ENCODE measurements around the gene PSME3IP1. TPM values are rescaled to one million over a fixed set of nuclear protein-coding genes. Genes with fewer than 3 reads are reported as not detected.

Gene PSME3IP1
- total and polyA plus RNA-seq, 2 donors from 2014 or later = 79.1 to 84.6 TPM

DNA sequence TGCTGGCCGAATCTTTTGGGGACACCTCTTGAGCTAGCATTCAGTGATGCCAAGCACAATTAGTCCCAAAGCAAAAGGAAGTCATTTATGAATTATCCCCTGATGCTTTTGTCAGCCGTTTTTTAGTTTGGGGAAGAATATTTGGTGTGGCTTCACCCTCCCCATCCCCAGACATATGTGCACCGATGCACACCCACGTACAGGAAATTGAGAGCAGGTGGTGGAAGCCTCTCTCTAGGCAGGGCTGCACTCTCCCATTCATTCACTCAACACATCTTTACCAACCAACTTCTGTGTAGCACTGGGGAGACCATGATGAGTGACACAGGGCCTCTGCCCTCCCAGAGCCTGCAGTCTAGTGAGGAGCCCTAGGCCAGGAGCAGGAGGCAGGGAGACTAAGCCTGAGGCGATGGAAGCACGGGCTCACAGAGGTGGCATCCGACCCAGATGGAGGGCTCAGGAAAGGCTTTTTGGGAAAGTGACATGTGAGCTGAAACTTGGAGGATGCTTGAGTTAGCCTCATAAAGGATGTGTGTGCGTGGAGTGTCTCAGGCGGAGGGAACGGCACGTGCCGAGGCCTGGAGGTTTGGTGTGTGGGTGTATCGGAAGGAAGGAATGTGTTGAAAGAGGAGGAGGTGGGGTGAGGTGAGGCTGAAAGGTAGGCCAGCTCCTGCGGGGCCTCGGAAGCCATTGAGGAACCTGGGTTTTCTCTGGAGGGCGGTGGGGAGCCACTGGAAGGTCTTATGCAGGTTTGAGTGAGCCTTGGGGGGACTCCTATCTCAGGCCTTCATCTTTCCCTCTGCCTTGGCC lies 43.8 kb downstream of the PSME3IP1 start:
- FAIRE-seq (no peak), DNase-seq (peak in 1 of 5 donors; percentile 33)
- H3K36me3 ChIP-seq (ENCODE audit: control insufficient read depth in 2 of 3, insufficient read depth in 3 of 3, low read length in 3 of 3) = no peaks in the 10 kb centered on the region
- H3K4me1 ChIP-seq (ENCODE audit: control insufficient read depth in 2 of 3, insufficient read depth in 2 of 3, low read depth in 1 of 3, low read length in 3 of 3) = peaks cover 0 to 36% (median 11%) of the 10 kb centered on the region in 3 donors
- H3K9ac ChIP-seq (ENCODE audit: low read length in 3 of 3) = no peak overlapping the region
- TF ChIP-seq CTCF (IDR thresholded peaks at IDR 0.05; ENCODE audit: borderline replicate concordance, extremely low read depth, insufficient read depth) = no peak
- no peak overlapping the region for H3K4me3 ChIP-seq (ENCODE audit: low read length in 3 of 3)
- no peaks in the 10 kb centered on the region for H3K27me3 ChIP-seq (ENCODE audit: control insufficient read depth, insufficient read depth, low read length)
- no peak overlapping the region for H3K27ac ChIP-seq (ENCODE audit: low read depth in 2 of 2, low read length in 2 of 2)
- no peaks in the 10 kb centered on the region for H3K9me3 ChIP-seq (ENCODE audit: control insufficient read depth in 2 of 3, insufficient read depth in 1 of 3, low read length in 3 of 3)
- intact Hi-C loops (cut with DNase I) = no loop called here

GRCh38 chr16:57140931-57141668 lies 44.7 kb downstream of the PSME3IP1 start:
- intact Hi-C loops (cut with DNase I) = no loop called here
- no peak for TF ChIP-seq CTCF (IDR thresholded peaks at IDR 0.05; ENCODE audit: borderline replicate concordance, extremely low read depth, insufficient read depth)
- Histone ChIP-seq H3K9me3 (ENCODE audit: control insufficient read depth in 2 of 3, insufficient read depth in 1 of 3, low read length in 3 of 3) (no peaks in the 10 kb centered on the region), H3K27me3 (ENCODE audit: control insufficient read depth, insufficient read depth, low read length) (no peaks in the 10 kb centered on the region), H3K4me1 (ENCODE audit: control insufficient read depth in 2 of 3, insufficient read depth in 2 of 3, low read depth in 1 of 3, low read length in 3 of 3) (peaks cover 0 to 27% (median 7%) of the 10 kb centered on the region in 3 donors), H3K36me3 (ENCODE audit: control insufficient read depth in 2 of 3, insufficient read depth in 3 of 3, low read length in 3 of 3) (no peaks in the 10 kb centered on the region), H3K4me3 (ENCODE audit: low read length in 3 of 3) (no peak overlapping the region), H3K27ac (ENCODE audit: low read depth in 2 of 2, low read length in 2 of 2) (peak overlapping the region in 1 of 2 donors; percentile 12), H3K9ac (ENCODE audit: low read length in 3 of 3) (no peak overlapping the region)
- DNase-seq (peak in 1 of 5 donors; percentile 30), FAIRE-seq (no peak)

DNA sequence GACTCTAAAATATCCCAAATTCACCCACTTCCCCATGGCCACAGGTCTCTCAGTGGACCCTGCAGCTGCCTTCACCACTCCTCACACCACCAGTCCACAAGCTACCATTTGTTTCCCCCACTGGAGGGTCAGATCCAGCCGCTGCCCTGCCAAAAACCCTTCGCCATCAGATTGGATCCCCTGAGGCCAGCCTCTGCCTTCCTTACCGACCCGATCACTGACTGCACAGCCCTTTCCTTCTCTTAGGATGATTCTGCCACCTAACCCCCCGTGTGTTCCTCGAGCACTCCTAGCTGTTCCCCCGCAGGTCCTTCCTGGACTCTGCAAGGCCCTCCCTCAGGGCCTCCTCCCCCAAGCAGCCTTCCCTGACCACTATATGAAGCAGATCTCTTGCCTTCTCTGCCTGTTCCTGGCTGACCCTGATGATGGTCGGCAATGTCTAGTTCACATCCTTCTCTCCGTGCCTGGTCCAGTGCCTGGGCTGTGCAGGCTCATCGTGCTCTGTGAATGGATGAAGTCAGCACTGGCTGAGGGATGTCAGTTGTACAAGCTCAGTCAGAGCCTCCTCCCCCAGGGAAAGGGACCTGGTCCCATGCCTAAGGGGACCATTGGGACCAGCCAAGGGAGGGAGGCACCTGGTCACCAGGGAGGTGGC lies 47.4 kb downstream of the PSME3IP1 start:
- TF ChIP-seq CTCF (IDR thresholded peaks at IDR 0.05; ENCODE audit: borderline replicate concordance, extremely low read depth, insufficient read depth) = no peak
- intact Hi-C loops (cut with DNase I) = no loop called here
- Histone ChIP-seq H3K27me3 (ENCODE audit: control insufficient read depth, insufficient read depth, low read length) (no peaks in the 10 kb centered on the region), H3K36me3 (ENCODE audit: control insufficient read depth in 2 of 3, insufficient read depth in 3 of 3, low read length in 3 of 3) (no peaks in the 10 kb centered on the region), H3K4me1 (ENCODE audit: control insufficient read depth in 2 of 3, insufficient read depth in 2 of 3, low read depth in 1 of 3, low read length in 3 of 3) (peaks cover 0 to 18% (median 0%) of the 10 kb centered on the region in 3 donors), H3K4me3 (ENCODE audit: low read length in 3 of 3) (no peak overlapping the region), H3K9me3 (ENCODE audit: control insufficient read depth in 2 of 3, insufficient read depth in 1 of 3, low read length in 3 of 3) (no peaks in the 10 kb centered on the region), H3K9ac (ENCODE audit: low read length in 3 of 3) (no peak overlapping the region), H3K27ac (ENCODE audit: low read depth in 2 of 2, low read length in 2 of 2) (no peak overlapping the region)
- DNase-seq (peak in 1 of 5 donors; percentile 30), FAIRE-seq (no peak)

Data from kidney (tissue), 14 donors.